MCF 10A (cell line): ENCODE measurements around the gene WDR27. TPM values are rescaled to one million over a fixed set of nuclear protein-coding genes. Genes with fewer than 3 reads are reported as not detected.

Source experiments
- BruUV-seq: library from RNA; stranded (reverse); fragments of 400-500 nt; replicated peaks from 2 replicates; lab custom pipeline; 2021; lab: Mats Ljungman, UMichigan
- CTCF ChIA-PET: fragments of 300-600 bp; sonication (Branson Sonifier 250); formaldehyde crosslinking; extraction: SDS; loops from one replicate; lab custom pipeline; 2021; ENCODE audit warnings: antibody characterized with exemption, inconsistent platforms; lab: Yijun Ruan, JAX
- POLR2A ChIA-PET: fragments of 300-600, 350-650 bp; sonication (Branson Sonifier 250); formaldehyde crosslinking; extraction: SDS; loops from one replicate; lab custom pipeline; 2020; ENCODE audit warnings: antibody characterized with exemption, inconsistent platforms; lab: Yijun Ruan, JAX
- DNase-seq: peaks from one replicate; pipeline ENCODE4 v3.0.0-alpha.2; 2018; ENCODE audit not compliant: unreplicated experiment
- H3K27ac Mint-ChIP-seq: one replicate; pipeline ENCODE4 v1.8.0; 2022; ENCODE audit warnings: mild to moderate bottlenecking, low read depth, mixed read lengths; ENCODE audit not compliant: unreplicated experiment
- H3K27me3 Mint-ChIP-seq: one replicate; pipeline ENCODE4 v1.8.0; 2022; ENCODE audit warnings: mixed read lengths; ENCODE audit not compliant: insufficient read depth, unreplicated experiment
- H3K36me3 Mint-ChIP-seq: one replicate; pipeline ENCODE4 v1.8.0; 2022; ENCODE audit warnings: mild to moderate bottlenecking, moderate library complexity, mixed read lengths; ENCODE audit not compliant: insufficient read depth, unreplicated experiment
- H3K4me1 Mint-ChIP-seq: one replicate; pipeline ENCODE4 v1.8.0; 2022; ENCODE audit warnings: mixed read lengths; ENCODE audit not compliant: insufficient read depth, unreplicated experiment
- H3K4me3 Mint-ChIP-seq: one replicate; pipeline ENCODE4 v1.8.0; 2022; ENCODE audit warnings: mild to moderate bottlenecking, moderate library complexity, mixed read lengths; ENCODE audit not compliant: unreplicated experiment
- H3K9me3 Mint-ChIP-seq: one replicate; pipeline ENCODE4 v1.8.0; 2022; ENCODE audit warnings: mixed read lengths; ENCODE audit not compliant: unreplicated experiment
- intact Hi-C: fragments of 100-400 bp; cut with micrococcal nuclease; formaldehyde crosslinking; loops from 2 replicates; pipeline ENCODE4 v1.14.1; 2022
- total RNA-seq: library from RNA; stranded (reverse); gene quantifications from 2 replicates; pipeline ENCODE4 v1.2.3, GENCODE V29; 2022
- TF ChIP-seq, protein P1 (sequence below): fragments of 200-600 bp; IDR thresholded peaks from one replicate; pipeline ENCODE4 v1.8.0; 2022; ENCODE audit warnings: antibody characterized with exemption, mild to moderate bottlenecking; ENCODE audit not compliant: unreplicated experiment

Gene WDR27
- total RNA-seq, 1 experiment from 2014 or later = 80.6 TPM

DNA sequence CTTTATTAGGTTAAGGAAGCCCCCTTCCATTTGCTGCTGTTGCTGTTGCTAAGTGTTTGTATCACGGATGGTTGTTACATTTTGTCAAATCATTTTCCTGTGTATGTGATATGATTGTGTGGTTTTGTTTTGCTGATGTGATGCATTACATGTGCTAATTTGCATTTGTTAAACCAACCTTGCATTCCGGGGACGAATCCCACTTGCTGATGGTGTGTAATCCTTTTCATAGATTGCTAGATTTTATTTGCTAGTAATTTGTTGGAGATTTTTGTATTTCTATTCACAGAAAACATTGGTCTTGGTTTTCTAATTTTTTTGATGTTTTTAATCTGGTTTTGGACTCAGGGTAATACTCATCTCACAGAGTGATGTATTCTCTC lies 167.8 kb downstream of the WDR27 start:
- ChIA-PET POLR2A (interaction anchor here (0.6 kb wide), 1 partner anchor 12 kb away, joined by 3 read pairs; no protein-coding TSS in a partner anchor), CTCF (no interaction called here)
- Mint-ChIP-seq H3K4me3 (no peak overlapping the region), H3K27ac (no peak overlapping the region), H3K4me1 (no peaks in the 10 kb centered on the region), H3K9me3 (peaks cover 18% of the 10 kb centered on the region), H3K36me3 (peaks cover 6% of the 10 kb centered on the region), H3K27me3 (no peaks in the 10 kb centered on the region)
- TF ChIP-seq, protein P1, sequence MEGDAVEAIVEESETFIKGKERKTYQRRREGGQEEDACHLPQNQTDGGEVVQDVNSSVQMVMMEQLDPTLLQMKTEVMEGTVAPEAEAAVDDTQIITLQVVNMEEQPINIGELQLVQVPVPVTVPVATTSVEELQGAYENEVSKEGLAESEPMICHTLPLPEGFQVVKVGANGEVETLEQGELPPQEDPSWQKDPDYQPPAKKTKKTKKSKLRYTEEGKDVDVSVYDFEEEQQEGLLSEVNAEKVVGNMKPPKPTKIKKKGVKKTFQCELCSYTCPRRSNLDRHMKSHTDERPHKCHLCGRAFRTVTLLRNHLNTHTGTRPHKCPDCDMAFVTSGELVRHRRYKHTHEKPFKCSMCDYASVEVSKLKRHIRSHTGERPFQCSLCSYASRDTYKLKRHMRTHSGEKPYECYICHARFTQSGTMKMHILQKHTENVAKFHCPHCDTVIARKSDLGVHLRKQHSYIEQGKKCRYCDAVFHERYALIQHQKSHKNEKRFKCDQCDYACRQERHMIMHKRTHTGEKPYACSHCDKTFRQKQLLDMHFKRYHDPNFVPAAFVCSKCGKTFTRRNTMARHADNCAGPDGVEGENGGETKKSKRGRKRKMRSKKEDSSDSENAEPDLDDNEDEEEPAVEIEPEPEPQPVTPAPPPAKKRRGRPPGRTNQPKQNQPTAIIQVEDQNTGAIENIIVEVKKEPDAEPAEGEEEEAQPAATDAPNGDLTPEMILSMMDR = no peak
- BruUV-seq = no TSS peak
- DNase-seq = no peak
- intact Hi-C loops = no loop called here

DNA sequence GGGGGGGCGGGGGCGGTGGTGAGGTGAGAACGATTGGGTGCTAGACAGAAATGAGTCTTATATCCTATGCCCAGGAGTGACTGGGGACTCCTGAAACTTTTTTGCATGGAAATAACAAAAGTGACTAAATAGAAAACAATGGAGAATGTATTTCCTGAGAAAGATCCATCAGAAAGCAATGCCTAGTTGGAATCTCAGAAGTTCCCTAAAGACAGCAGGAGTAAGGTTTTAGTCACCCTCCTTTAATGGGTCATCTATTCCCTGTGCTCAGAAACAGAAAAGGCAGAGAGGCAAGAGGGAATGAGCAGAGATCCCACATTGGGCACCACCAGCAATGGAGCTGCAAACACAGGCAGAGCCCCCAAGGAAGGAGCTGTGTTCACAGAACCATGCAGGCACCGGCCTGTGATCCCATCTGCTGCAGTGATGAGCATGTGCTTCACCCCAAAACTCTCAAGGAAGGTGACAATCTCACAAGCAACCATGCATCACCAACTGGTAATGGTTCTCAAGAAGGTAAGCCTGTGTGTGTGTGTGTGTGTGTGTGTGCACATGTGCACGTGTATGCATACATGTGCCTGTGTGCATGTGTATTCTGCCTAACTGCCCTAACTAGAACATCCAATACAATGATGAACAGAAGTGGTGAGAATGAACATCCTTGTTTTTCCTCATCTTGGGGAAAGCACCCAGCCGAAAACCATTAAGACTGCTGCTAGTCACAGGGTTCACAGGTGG lies 168.4 kb downstream of the WDR27 start:
- Mint-ChIP-seq H3K4me1 (no peaks in the 10 kb centered on the region), H3K4me3 (no peak overlapping the region), H3K36me3 (peaks cover 6% of the 10 kb centered on the region), H3K27me3 (no peaks in the 10 kb centered on the region), H3K9me3 (peaks cover 18% of the 10 kb centered on the region), H3K27ac (no peak overlapping the region)
- TF ChIP-seq, protein P1 = no peak
- ChIA-PET CTCF (no interaction called here), POLR2A (interaction anchor here (0.6 kb wide), 1 partner anchor 12 kb away, joined by 3 read pairs; no protein-coding TSS in a partner anchor)
- no peak for DNase-seq
- BruUV-seq = no TSS peak
- intact Hi-C loops = no loop called here

DNA sequence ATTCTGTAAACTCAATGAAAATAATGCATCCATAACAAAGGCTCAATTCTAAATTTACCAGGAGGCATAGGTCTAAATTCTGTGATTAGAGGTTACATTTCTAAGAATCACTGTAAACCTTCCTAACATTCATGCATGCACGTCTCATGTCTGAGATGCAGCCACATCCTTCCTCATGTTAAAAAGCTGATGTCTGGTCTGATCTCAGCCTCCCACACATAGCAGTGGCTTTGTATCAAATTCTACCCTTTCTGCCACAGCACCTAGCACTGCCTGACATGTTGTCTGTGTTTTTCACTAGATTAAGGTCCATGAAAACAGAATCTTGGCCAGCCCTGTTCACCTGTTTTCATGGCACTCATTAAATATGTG lies 171.1 kb downstream of the WDR27 start:
- TF ChIP-seq, protein P1 = no peak
- Mint-ChIP-seq H3K27me3 (no peaks in the 10 kb centered on the region), H3K4me3 (no peak overlapping the region), H3K27ac (no peak overlapping the region), H3K36me3 (peaks cover 6% of the 10 kb centered on the region), H3K4me1 (no peaks in the 10 kb centered on the region), H3K9me3 (peaks cover 11% of the 10 kb centered on the region)
- ChIA-PET CTCF (interaction anchor here (2.5 kb wide), 1 partner anchor 574 kb away, joined by 11 read pairs; no protein-coding TSS in a partner anchor), POLR2A (interaction anchor here (0.6 kb wide), 1 partner anchor 638 kb away, joined by 6 read pairs; no protein-coding TSS in a partner anchor)
- DNase-seq = no peak
- BruUV-seq = no TSS peak
- intact Hi-C loops = no loop called here

DNA sequence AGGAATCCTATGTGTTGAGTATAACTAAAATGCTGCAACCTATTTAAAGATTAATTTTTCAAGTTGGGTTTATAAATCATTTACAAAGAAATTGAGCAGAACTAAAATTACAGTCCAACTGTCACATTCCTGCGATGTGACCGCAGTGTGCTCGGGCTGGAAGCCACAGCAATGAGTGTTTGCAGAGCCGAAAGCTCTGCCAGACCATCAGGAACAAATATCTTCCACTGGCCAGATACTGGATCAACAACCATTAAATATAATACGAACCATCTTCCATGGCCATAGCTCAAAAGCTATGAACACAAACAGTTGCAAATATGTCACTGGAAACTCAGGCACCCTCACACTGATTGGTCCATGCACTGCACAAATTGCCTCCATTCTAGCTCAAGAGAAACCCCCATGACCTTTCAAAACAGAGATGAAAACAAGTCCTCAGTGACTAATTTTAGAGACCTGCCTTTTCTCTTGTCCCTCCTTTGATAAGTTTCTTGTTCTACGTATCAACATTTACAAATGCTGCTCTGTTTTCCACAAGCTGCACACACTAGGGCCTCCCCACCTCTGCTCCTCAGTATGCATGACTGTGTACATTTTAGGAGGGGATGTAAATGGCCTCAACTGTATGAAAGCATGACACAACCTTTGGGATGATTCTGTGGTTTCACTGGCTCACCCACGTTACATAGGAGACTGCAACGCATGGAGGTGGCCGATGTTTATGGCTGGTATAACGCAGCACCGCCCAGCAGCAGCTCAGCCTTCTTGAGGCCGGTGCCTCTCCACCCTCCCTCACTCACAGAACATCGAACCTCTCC lies 171.7 kb downstream of the WDR27 start:
- TF ChIP-seq, protein P1 = no peak
- no peak for DNase-seq
- Mint-ChIP-seq H3K4me3 (no peak overlapping the region), H3K27ac (no peak overlapping the region), H3K9me3 (peaks cover 11% of the 10 kb centered on the region), H3K36me3 (peaks cover 6% of the 10 kb centered on the region), H3K4me1 (no peaks in the 10 kb centered on the region), H3K27me3 (no peaks in the 10 kb centered on the region)
- CTCF ChIA-PET = interaction anchor here (0.6 to 2.5 kb wide), 3 partner anchors 18 to 1680 kb away, joined by 3 to 11 read pairs (median 3); no protein-coding TSS in a partner anchor
- POLR2A ChIA-PET = interaction anchor here (0.6 to 1.4 kb wide), 2 partner anchors 187 to 638 kb away, joined by 3 to 6 read pairs; no protein-coding TSS in a partner anchor
- BruUV-seq = no TSS peak
- intact Hi-C loops = no loop called here
